Activated CD8-positive, alpha-beta memory T cell treated with anti-CD3 and anti-CD28 coated beads, Interleukin-2, amount 50 U/mL, for 1 hour (primary cell): ENCODE measurements around the gene GRAP2.
"Not testable (repeated sequence)": the region's sequence is repeated elsewhere in the genome, so short reads cannot be mapped to it uniquely, and the experiment has no call there.

ENCODE experiments used
- DNase-seq: peaks from one replicate; pipeline ENCODE4 v3.0.0-alpha.2; 2020; ENCODE audit errors: extremely low read depth

The GRAP2 gene

DNA sequence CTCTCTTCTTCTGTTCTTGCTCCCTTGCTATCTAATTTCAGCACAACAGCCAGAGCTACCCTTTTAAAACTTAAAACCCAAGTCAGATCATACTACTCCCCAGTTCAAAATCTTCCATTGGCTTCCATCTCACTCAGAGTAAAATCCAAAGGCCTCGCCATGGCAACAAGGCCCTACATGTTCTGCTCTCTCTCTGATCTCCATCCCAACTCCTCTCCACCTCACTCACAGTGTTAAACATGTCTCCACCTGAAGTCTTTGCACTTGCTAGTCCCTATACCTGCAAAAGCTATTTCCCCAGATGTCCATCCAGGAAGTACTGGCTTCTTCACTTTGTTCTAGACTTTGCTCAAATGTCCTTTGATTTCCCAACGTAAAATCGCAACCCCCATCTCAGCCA lies 3.0 kb upstream of the GRAP2 start:
- no peak for DNase-seq

- no peak for DNase-seq
Measured at GRCh38 chr22:39898997-39899396, 1.9 kb upstream of the GRAP2 start.

DNA sequence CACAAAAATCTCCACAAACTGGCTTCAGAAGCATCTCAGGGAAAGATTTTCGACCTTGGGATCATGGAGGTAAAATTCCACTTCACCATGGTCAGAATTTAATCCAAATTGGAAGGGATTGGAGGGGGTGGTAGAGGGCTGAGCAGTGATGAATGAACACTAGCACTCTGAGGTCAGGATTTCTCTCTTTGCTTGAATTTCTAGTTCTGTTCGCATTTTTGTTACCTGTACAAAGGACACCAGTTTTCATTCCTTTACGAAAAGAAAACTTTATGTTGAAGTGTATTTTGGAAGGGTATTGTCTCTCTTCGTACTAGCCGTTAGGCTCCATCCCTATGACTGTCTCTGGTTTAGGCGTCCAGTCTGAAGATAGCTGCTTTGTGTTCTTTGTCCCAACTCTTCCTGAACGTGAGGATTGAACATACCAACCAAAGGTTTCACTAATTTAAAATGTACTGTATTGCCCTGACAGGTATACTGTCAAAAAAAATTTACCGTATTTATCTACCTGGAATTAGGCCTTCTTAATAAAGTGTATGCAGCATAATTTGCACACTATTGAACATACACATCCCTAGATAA lies 772 bp downstream of the GRAP2 start:
- no peak for DNase-seq

DNA sequence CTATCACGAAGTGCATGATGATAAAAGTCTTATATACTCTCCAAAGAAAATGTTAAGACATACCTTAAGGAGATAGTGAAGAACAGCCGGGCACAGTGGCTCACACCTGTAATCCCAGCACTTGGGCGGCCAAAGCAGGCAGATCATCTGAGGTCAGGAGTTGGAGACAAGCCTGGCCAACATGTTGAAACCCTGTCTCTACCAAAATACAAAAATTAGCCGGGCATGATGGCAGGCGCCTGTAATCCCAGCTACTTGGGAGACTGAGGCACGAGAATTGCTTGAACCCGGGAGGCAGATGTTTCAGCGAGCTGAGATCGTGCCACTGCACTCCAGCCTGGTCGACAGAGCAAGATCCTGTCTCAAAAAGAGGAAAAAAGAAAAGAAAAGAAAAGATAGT lies 3.1 kb downstream of the GRAP2 start:
- not testable (repeated sequence) for DNase-seq

GRCh38 chr22:39904862-39905261 lies 4.0 kb downstream of the GRAP2 start:
- DNase-seq, result no peak

DNA sequence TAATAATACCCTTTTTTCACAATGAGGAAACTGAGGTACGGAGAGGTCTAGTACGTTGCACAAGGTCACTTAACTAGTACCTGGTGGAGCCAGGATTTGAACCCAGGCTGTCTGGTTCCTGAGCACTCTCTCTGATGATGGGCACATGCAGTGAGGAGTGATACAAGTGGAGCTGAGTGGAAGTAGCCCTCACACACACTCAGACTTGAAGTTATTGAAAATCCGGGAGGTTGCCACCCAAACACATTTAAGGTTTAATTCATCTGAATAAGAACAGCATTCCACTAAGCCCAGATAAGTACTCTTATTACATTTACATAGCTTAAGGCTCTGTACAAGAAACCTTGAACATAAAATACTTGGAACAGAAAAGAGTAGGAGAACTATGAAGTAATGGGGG lies 4.8 kb downstream of the GRAP2 start:
- no peak for DNase-seq

DNA sequence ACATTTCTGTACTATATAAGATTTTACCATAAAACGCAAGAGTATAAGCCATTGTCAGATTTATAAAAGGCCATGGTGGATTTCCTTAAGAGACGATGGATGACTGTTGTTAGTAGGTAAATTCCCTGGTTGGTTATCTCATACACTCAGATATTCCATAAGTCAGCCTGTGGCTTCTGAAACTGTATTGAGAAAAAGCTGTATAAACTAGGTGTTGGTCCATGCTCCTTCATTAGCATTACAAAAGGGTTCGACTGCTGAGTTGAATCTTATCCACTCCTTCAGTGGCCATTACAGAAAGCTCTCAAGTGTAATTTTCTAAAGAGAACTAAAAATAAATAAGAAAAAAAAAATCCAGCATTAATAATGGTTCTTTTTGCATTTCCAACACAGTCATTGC lies 5.3 kb downstream of the GRAP2 start:
- DNase-seq, result no peak

- DNase-seq, result no peak
Measured at GRCh38 chr22:39907047-39907446, 6.2 kb downstream of the GRAP2 start.

- DNase-seq, result no peak
Measured at GRCh38 chr22:39907605-39908097, 6.8 kb downstream of the GRAP2 start.

GRCh38 chr22:39908136-39908535 lies 7.3 kb downstream of the GRAP2 start:
- DNase-seq, result no peak

DNA sequence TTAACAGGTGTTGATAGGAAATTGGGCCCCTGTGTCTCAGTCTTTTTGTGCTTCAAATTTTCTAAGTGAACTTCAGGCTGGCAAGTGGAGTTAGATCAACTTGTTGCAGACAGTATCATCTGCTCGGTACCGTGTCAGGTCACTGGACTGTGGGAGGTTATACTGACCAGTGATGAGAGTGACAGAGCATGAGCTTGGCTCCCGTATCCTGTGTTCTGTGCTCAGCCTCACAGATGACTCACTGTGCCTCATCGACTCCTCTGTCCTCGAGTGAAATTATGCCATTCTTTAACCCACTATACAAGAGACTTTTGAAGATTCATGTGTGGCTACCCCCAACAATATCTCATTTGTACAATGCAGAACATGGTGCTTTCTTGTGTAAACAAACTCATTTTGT lies 7.9 kb downstream of the GRAP2 start:
- peak; percentile 33 for DNase-seq

DNA sequence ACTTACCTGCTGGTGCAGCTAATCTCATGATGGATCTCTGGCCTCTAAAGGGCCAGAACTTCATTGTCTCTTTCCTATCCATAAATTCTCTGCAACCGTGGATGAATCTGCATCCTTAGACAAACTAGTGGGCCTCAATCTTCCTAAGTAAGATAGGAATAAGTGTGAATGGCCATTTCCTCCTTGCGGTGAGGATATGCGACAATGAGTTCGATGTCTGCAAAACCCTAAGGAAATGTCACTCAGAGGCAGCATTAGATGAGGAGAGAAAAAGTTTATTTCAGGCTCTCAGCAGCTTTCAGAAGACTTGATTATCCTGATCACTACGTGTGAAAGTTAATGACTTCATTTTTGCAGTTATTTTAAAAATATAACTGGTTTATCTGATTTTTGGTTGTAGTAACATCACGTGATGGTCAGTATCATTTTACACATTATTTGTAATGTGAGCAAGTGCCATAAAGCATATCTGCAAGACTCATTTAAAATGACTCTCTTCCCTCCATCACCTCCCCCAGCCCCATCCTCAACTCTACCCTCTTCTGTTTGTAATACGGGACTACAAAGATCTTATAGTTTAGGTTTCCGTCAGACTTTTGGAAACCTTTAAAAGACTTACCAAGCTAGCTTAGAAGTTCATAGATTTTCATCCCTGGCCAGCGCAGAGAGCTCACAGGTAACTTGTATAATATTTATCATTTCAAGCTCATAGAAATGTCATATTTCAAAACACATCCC lies 10.2 kb downstream of the GRAP2 start:
- no peak for DNase-seq

DNA sequence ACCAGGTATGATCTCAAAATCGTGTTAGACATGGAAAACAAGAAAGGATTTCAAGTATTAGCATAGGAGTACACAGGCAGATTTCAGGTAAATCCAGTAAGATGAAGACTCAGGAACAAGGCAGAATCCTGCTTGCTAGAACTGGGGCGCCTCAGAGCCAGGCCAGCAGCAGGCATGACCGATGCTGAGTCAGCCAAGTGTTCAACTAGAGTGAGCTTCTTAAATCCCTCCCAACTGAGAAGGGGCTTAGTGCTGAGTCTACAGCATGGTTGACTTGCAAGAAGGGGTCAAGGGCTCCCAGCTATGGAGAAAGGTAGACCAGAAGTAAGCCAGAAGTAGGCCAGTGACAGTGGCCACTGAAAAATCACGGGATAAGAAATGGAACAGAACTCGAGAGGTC lies 12.4 kb downstream of the GRAP2 start:
- no peak for DNase-seq

DNA sequence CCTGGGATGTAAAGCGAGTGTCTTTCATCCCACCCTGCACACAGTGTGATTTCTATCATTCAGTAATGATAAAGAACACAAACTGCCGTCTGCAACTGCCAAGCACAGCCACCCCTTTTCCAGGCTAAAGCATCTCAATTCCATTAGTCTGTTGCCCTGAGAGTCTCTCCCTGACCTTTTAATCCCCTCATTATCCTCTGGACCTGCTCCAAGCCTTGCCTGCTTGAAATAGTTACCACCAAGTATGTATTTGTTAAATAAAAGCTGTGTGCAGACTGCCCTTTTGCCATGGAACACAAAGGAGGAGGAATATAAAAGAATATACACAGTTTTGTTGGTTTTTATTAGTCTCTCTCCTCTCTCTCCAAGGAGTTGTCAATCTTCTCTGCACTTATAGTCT lies 13.0 kb downstream of the GRAP2 start:
- DNase-seq, result no peak

DNA sequence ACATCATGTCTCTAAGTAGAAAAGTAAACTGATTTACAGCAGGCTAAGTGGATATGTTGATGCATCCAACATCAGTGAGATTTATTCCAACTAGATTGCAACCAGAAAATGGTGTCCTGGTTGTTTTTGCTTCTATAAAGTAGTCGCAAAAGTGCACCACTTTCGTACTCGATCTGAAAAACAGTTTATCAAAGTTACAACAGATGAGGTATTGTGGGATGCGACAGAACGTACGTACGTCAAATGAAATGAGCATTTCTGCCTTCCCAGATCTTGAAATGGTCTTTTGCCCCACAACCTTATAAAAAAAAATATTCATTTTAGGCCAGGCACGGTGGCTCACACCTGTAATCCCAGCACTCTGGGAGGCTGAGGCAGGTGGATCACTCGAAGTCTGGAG lies 13.7 kb downstream of the GRAP2 start:
- DNase-seq, result no peak

- DNase-seq, result no peak
Measured at GRCh38 chr22:39915295-39915726, 14.4 kb downstream of the GRAP2 start.

DNA sequence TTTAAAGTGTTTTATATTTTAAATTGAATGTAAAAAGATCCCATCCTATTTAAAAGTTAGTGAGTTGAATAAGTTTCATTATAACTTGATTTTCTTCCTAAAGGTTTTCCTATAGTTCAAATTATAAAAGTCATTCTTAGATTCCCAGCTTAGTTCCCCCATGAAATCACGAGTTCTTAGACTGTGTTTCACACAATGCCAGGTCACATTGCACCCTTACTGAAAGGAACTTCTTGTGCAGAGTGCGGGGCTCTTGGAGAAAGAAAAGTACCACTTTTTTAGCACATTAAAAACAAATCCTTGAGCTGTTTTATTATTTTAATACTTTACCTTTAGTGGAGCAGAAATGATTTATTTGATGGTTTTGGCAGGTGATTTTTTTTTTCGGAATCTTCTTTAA lies 15.6 kb downstream of the GRAP2 start:
- no peak for DNase-seq

GRCh38 chr22:39917197-39917643 lies 16.3 kb downstream of the GRAP2 start:
- DNase-seq, result no peak

GRCh38 chr22:39917776-39918495 lies 17.1 kb downstream of the GRAP2 start:
- DNase-seq, result no peak

DNA sequence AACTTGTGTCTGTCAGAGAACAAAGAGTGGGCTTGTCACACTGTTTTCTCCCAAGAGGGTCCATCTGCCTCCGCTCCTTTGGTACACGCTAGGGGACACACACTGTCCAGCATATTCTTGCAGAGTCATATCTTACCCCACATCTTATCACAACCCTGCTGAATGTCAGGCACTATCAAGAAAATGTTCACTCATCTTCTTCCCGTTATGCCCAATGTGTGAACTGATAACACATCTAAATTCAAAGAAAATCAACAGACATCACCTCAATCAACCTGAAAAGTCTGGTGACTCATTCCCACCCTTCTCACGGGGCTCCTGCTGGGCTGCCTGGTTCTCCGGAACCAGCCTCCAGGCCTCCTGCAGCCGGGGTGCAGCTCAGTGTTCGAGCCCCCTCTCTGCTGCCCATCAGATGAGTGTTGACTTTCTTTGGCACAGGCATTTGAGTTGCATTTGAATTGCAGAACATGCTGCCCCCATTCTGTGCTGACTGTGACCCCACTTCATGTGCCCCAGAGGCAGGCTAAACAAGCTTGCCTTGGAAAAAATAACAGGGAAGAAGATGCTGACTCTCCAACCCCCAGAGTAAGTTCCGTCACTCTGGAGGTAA lies 19.4 kb downstream of the GRAP2 start:
- DNase-seq, result no peak

GRCh38 chr22:39923696-39924095 lies 22.8 kb downstream of the GRAP2 start:
- no peak for DNase-seq

DNA sequence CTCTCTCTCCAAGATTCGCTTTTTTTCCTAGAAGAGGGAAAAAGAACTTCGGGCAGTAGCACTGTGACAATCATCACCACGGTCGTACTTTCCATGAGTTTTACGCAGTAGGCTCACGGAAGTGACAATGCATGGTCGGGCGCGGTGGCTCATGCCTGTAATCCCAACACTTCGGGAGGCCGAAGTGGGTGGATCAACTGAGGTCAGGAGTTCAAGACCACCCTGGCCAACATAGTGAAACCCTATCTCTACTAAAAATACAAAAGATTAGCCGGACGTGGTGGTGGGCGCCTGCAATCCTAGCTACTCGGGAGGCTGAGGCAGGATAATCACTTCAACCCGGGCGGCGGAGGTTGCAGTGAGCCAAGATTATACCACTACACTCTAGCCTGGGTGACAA lies 23.4 kb downstream of the GRAP2 start:
- DNase-seq, result no peak
